Nephron progenitor cell (in vitro differentiated cells): ENCODE data around the gene FARP1.

Source experiments
- DNase-seq: peaks from one replicate; pipeline ENCODE4 v3.0.0; 2021
- H3K27ac Mint-ChIP-seq: 2 replicates; pipeline ENCODE4 v1.8.0; 2021; ENCODE audit warnings: mild to moderate bottlenecking, moderate library complexity, mixed read lengths
- H3K27me3 Mint-ChIP-seq: 2 replicates; pipeline ENCODE4 v1.8.0; 2021; ENCODE audit warnings: mild to moderate bottlenecking, low read depth, mixed read lengths; ENCODE audit not compliant: poor library complexity
- H3K36me3 Mint-ChIP-seq: 2 replicates; pipeline ENCODE4 v1.8.0; 2021; ENCODE audit warnings: low read depth, mixed read lengths
- H3K4me1 Mint-ChIP-seq: 2 replicates; pipeline ENCODE4 v1.8.0; 2021; ENCODE audit warnings: mixed read lengths
- H3K4me3 Mint-ChIP-seq: 2 replicates; pipeline ENCODE4 v1.8.0; 2021; ENCODE audit warnings: mild to moderate bottlenecking, moderate library complexity, mixed read lengths
- H3K9me3 Mint-ChIP-seq: 2 replicates; pipeline ENCODE4 v1.8.0; 2021; ENCODE audit warnings: mild to moderate bottlenecking, moderate library complexity, mixed read lengths
- CTCF ChIP-seq: fragments of 200-600 bp; sonication (generic); IDR thresholded peaks from 2 replicates; pipeline ENCODE4 v1.5.0; 2021; ENCODE audit warnings: antibody characterized with exemption

Gene FARP1

GRCh38 chr13:98234348-98234747 is 91.5 kb downstream of the FARP1 start:
- peaks cover 28% of the 10 kb centered on the region for H3K9me3 Mint-ChIP-seq
- H3K4me1 Mint-ChIP-seq, result peaks cover 64% of the 10 kb centered on the region
- H3K27ac Mint-ChIP-seq, result no peak overlapping the region
- no peak for DNase-seq
- peaks cover 60% of the 10 kb centered on the region for H3K36me3 Mint-ChIP-seq
- H3K4me3 Mint-ChIP-seq, result no peak overlapping the region
- H3K27me3 Mint-ChIP-seq, result no peaks in the 10 kb centered on the region
- TF ChIP-seq CTCF, result no peak

- H3K36me3 Mint-ChIP-seq, result peaks cover 53% of the 10 kb centered on the region
- peaks cover 12% of the 10 kb centered on the region for H3K9me3 Mint-ChIP-seq
- H3K27me3 Mint-ChIP-seq, result no peaks in the 10 kb centered on the region
- peaks cover 82% of the 10 kb centered on the region for H3K4me1 Mint-ChIP-seq
- H3K4me3 Mint-ChIP-seq, result no peak overlapping the region
- H3K27ac Mint-ChIP-seq, result peak overlapping the region; percentile 28
- DNase-seq, result no peak
- TF ChIP-seq CTCF, result no peak
Measured at GRCh38 chr13:98236197-98236596, 93.3 kb downstream of the FARP1 start.

DNA sequence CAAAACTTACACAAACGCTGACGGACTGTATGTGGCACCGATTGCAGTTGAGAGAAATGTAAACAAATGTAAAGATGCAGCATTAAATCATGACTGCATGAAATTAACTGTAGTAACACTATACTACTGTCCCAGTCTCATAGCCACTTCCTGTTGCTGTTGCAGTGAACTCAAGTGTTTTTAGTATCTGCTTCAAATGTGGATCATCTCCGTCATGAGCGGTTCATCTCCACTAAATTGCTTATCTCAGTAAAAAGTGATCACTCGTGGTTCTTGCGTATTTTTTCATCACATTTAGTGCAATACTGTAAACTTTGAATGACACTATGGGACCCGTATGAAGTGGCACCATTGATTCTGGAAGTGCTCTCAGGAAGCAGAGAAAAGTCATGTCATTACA is 94.4 kb downstream of the FARP1 start:
- TF ChIP-seq CTCF, result no peak
- peaks cover 53% of the 10 kb centered on the region for H3K36me3 Mint-ChIP-seq
- H3K4me3 Mint-ChIP-seq, result no peak overlapping the region
- H3K27ac Mint-ChIP-seq, result no peak overlapping the region
- no peak for DNase-seq
- H3K4me1 Mint-ChIP-seq, result peaks cover 85% of the 10 kb centered on the region
- peaks cover 9% of the 10 kb centered on the region for H3K9me3 Mint-ChIP-seq
- no peaks in the 10 kb centered on the region for H3K27me3 Mint-ChIP-seq

DNA sequence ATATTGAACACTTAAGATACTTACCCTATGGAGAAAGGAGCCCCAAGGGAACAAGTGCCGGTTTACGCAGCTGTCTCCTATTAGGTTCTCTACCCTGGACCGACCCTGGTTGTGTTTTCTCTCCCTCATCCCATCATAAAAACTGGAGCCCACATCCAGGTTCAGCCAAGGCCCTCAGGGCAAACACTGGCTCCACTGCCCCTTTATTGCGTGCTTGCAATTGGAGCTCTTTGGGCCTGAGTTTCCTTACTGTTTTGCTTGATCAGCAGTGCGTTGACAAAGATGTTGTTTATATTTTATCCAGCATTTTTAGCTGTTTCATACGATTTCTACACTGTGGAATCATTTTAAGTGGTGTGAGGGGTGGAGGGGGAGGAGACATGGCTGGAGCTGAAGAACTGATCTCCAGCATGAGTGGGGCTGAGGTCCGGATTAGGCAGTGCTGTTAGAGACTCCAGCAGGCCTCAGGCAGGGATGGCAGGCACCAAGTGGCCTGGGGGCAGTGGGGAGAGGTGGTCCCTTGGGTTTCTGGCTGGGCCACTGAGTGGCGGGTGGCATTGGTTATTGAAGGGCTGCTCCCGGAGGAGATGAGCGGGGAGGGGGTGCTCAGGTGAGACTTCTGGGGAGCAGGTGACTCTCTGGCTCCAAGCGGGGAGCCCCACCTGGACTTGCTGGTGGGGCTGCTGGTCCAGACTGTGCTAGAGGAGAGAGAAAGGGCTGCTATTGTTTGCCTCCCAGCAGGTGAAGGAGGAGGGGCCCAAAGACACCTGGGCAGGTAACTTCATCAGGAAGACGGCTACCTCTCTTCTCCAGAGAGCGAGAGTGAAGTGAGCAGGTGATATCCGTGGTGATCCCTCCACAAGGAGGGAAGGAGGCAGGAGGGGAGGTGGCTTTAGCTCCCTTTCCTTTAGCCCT is 96.5 kb downstream of the FARP1 start:
- Mint-ChIP-seq H3K27me3 (no peaks in the 10 kb centered on the region), H3K36me3 (peaks cover 54% of the 10 kb centered on the region), H3K4me1 (peaks cover 82% of the 10 kb centered on the region), H3K4me3 (peak overlapping the region; percentile 46), H3K27ac (peak overlapping the region; percentile 94), H3K9me3 (peaks cover 9% of the 10 kb centered on the region)
- no peak for TF ChIP-seq CTCF
- no peak for DNase-seq

GRCh38 chr13:98240135-98240534 is 97.2 kb downstream of the FARP1 start:
- H3K36me3 Mint-ChIP-seq, result peaks cover 57% of the 10 kb centered on the region
- TF ChIP-seq CTCF, result no peak
- peak overlapping the region; percentile 94 for H3K27ac Mint-ChIP-seq
- H3K27me3 Mint-ChIP-seq, result no peaks in the 10 kb centered on the region
- H3K4me3 Mint-ChIP-seq, result peak overlapping the region; percentile 18
- peaks cover 84% of the 10 kb centered on the region for H3K4me1 Mint-ChIP-seq
- DNase-seq, result peak; percentile 26
- H3K9me3 Mint-ChIP-seq, result peaks cover 9% of the 10 kb centered on the region

DNA sequence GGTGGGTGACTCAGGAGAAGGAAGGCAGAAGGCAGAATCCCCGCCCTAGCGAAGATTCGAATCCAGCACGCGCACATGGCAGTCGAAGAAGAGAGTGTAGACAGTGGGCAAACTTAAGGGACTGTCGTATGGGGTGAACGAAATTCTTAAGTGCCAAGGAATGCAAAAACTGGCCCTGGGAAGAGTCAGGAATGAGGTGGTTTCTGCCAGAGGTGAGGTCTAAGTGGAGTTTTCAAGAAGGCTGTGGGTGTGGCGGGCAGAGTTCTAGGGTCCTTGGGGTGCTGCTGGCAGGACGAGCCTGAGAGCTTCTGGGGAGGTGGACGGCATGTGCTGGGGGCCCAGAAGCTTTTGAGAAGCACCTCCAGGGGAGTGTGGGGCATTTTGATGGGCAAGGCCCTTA is 98.1 kb downstream of the FARP1 start:
- Mint-ChIP-seq H3K27me3 (no peaks in the 10 kb centered on the region), H3K27ac (peak overlapping the region; percentile 94), H3K4me3 (no peak overlapping the region), H3K36me3 (peaks cover 55% of the 10 kb centered on the region), H3K9me3 (peaks cover 9% of the 10 kb centered on the region), H3K4me1 (peaks cover 81% of the 10 kb centered on the region)
- no peak for TF ChIP-seq CTCF
- no peak for DNase-seq
